ENCODE data around the gene HS3ST5.

DNA sequence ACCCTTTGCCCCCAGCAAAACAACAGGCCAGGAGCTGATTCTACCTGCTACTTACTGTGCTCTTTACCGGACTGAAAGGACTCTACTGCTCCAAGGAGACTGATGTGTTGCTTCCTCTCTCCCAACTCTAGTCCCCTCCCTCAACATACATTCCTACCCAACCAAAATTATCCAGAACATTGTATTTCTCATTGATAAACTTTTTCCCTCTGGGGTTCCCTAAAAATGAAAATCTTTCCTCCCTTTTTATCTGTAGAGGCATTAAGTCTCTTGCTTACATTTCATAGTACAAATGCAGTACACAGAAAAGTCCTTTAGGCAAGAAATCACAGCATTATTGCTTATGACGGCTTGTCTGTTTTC lies 940 bp upstream of the HS3ST5 start:
- TF ChIP-seq, protein P1, sequence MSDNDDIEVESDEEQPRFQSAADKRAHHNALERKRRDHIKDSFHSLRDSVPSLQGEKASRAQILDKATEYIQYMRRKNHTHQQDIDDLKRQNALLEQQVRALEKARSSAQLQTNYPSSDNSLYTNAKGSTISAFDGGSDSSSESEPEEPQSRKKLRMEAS (CRISPR knock-in tag; IDR thresholded peaks at IDR 0.05), result no peak
- TF ChIP-seq NR3C1 (CRISPR knock-in tag; conservative IDR thresholded peaks at IDR 0.05; ENCODE audit: low read depth), result no peak
- TF ChIP-seq, protein P2, sequence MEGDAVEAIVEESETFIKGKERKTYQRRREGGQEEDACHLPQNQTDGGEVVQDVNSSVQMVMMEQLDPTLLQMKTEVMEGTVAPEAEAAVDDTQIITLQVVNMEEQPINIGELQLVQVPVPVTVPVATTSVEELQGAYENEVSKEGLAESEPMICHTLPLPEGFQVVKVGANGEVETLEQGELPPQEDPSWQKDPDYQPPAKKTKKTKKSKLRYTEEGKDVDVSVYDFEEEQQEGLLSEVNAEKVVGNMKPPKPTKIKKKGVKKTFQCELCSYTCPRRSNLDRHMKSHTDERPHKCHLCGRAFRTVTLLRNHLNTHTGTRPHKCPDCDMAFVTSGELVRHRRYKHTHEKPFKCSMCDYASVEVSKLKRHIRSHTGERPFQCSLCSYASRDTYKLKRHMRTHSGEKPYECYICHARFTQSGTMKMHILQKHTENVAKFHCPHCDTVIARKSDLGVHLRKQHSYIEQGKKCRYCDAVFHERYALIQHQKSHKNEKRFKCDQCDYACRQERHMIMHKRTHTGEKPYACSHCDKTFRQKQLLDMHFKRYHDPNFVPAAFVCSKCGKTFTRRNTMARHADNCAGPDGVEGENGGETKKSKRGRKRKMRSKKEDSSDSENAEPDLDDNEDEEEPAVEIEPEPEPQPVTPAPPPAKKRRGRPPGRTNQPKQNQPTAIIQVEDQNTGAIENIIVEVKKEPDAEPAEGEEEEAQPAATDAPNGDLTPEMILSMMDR (IDR thresholded peaks at IDR 0.05), result no peak
- TF ChIP-seq, protein P3, sequence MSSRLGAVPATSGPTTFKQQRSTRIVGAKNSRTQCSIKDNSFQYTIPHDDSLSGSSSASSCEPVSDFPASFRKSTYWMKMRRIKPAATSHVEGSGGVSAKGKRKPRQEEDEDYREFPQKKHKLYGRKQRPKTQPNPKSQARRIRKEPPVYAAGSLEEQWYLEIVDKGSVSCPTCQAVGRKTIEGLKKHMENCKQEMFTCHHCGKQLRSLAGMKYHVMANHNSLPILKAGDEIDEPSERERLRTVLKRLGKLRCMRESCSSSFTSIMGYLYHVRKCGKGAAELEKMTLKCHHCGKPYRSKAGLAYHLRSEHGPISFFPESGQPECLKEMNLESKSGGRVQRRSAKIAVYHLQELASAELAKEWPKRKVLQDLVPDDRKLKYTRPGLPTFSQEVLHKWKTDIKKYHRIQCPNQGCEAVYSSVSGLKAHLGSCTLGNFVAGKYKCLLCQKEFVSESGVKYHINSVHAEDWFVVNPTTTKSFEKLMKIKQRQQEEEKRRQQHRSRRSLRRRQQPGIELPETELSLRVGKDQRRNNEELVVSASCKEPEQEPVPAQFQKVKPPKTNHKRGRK (CRISPR knock-in tag; IDR thresholded peaks at IDR 0.05; ENCODE audit: borderline replicate concordance), result no peak
- no peak for TF ChIP-seq MXD4 (CRISPR knock-in tag; IDR thresholded peaks at IDR 0.05; ENCODE audit: borderline replicate concordance)
- TF ChIP-seq NFYB (CRISPR knock-in tag; conservative IDR thresholded peaks at IDR 0.05; ENCODE audit: low read depth), result no peak
- TF ChIP-seq ZNF121 (CRISPR knock-in tag; IDR thresholded peaks at IDR 0.05), result no peak

Data from WTC11 (cell line).